Lower leg skin (tissue), 3 donors: ENCODE results near the gene TFF2.

Experiments used
- POLR2A ChIP-seq, 2 donors: fragments of 450-650 bp; IDR thresholded peaks; one replicate each; pipeline ENCODE4 v1.6.1; 2016 to 2017; ENCODE audit warnings: antibody characterized with exemption in 2 of 2, mild to moderate bottlenecking in 1 of 2, moderate library complexity in 1 of 2
- TF ChIP-seq, protein P1 (sequence below), 3 donors: fragments of 450-650 bp; IDR thresholded peaks; one replicate each; pipeline ENCODE4 v1.5.1; 2016; ENCODE audit warnings: antibody characterized with exemption in 3 of 3, mild to moderate bottlenecking in 3 of 3, moderate library complexity in 2 of 3

GRCh38 chr21:42302076-42302650, 48.6 kb downstream of the TFF2 start:
- TF ChIP-seq POLR2A (IDR thresholded peaks at IDR 0.05): no peak
- TF ChIP-seq, protein P1, sequence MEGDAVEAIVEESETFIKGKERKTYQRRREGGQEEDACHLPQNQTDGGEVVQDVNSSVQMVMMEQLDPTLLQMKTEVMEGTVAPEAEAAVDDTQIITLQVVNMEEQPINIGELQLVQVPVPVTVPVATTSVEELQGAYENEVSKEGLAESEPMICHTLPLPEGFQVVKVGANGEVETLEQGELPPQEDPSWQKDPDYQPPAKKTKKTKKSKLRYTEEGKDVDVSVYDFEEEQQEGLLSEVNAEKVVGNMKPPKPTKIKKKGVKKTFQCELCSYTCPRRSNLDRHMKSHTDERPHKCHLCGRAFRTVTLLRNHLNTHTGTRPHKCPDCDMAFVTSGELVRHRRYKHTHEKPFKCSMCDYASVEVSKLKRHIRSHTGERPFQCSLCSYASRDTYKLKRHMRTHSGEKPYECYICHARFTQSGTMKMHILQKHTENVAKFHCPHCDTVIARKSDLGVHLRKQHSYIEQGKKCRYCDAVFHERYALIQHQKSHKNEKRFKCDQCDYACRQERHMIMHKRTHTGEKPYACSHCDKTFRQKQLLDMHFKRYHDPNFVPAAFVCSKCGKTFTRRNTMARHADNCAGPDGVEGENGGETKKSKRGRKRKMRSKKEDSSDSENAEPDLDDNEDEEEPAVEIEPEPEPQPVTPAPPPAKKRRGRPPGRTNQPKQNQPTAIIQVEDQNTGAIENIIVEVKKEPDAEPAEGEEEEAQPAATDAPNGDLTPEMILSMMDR (IDR thresholded peaks at IDR 0.05): no peak
